Fibroblast of lung (primary cell): ENCODE measurements around the gene VEGFA.

ENCODE experiments used
- CTCF ChIP-seq, 2 donors: IDR thresholded peaks in 1 of 2; conservative IDR thresholded peaks in 1 of 2; 1 replicate in 1 of 2; 2 replicates in 1 of 2; pipeline ENCODE4 v1.5.1; 2011 to 2012; ENCODE audit warnings: low read length in 2 of 2, control low read depth in 1 of 2, inconsistent platforms in 1 of 2, low read depth in 1 of 2, mild to moderate bottlenecking in 1 of 2
- EZH2 ChIP-seq: IDR thresholded peaks from 2 replicates; pipeline ENCODE4 v1.5.1; 2012; ENCODE audit warnings: low read length, control low read depth, mild to moderate bottlenecking; ENCODE audit errors: missing control alignments

- no peak for TF ChIP-seq CTCF (conservative IDR thresholded peaks at IDR 0.05 in 1 of 2, IDR thresholded peaks at IDR 0.05 in 1 of 2; ENCODE audit: low read depth in 1 of 2, low read length in 2 of 2)
- TF ChIP-seq EZH2, result no peak
Measured at GRCh38 chr6:43779852-43780236, 9.8 kb downstream of the VEGFA start.
